Small intestine (tissue), 7 donors: ENCODE data around the gene C6orf47. TPM values are rescaled to one million over a fixed set of nuclear protein-coding genes. Genes with fewer than 3 reads are reported as not detected.

ENCODE experiments used
- DNase-seq, 2 donors: peaks; one replicate each; pipeline versions ENCODE4 v3.0.0 to v3.0.0-alpha.2; 2013
- FAIRE-seq: peaks from 2 replicates; lab custom pipeline; 2012; peaks lifted over from hg19 to GRCh38; lab: Jason Lieb, UNC
- H3K27ac ChIP-seq, 3 donors: one replicate each; pipeline ENCODE4 v1.5.1; 2013; ENCODE audit warnings: low read length in 2 of 3, mild to moderate bottlenecking in 2 of 3, control low read depth in 1 of 3, inconsistent platforms in 1 of 3, low read depth in 1 of 3, moderate library complexity in 1 of 3
- H3K27me3 ChIP-seq, 3 donors: one replicate each; pipeline ENCODE4 v1.6.1; 2013; ENCODE audit warnings: low read length in 3 of 3, inconsistent platforms in 1 of 3; ENCODE audit not compliant: control insufficient read depth in 3 of 3, insufficient read depth in 3 of 3
- H3K36me3 ChIP-seq, 3 donors: one replicate each; pipeline ENCODE4 v1.6.1; 2013; ENCODE audit warnings: low read length in 3 of 3, inconsistent platforms in 1 of 3, low read depth in 1 of 3, mild to moderate bottlenecking in 1 of 3, moderate library complexity in 1 of 3; ENCODE audit not compliant: control insufficient read depth in 3 of 3, insufficient read depth in 2 of 3
- H3K4me1 ChIP-seq, 3 donors: one replicate each; pipeline ENCODE4 v1.6.1; 2013; ENCODE audit warnings: low read length in 2 of 3, inconsistent platforms in 1 of 3, low read depth in 1 of 3, mild to moderate bottlenecking in 1 of 3, moderate library complexity in 1 of 3; ENCODE audit not compliant: control insufficient read depth in 3 of 3, insufficient read depth in 2 of 3
- H3K4me3 ChIP-seq, 3 donors: one replicate each; pipeline ENCODE4 v1.5.1; 2013; ENCODE audit warnings: low read length in 3 of 3, control low read depth in 1 of 3, inconsistent platforms in 1 of 3, low read depth in 1 of 3, mild to moderate bottlenecking in 1 of 3, moderate library complexity in 1 of 3
- H3K9me3 ChIP-seq, 2 donors: one replicate each; pipeline ENCODE4 v1.6.1; 2013; ENCODE audit warnings: low read depth in 1 of 2, low read length in 1 of 2; ENCODE audit not compliant: control insufficient read depth in 2 of 2, insufficient read depth in 1 of 2
- WGBS, 3 donors: extraction: QIAGEN DNeasy Blood & Tissue Kit; methylation state at CpG; one replicate each; pipeline ENCODE4 v1.1.7; 2013; 5-methylcytosine and 5-hydroxymethylcytosine counted together
- polyA plus RNA-seq, 4 donors: library from polyadenylated mRNA; stranded (reverse) in 3 of 4; unstranded in 1 of 4; fragments of 200-250 nt in 3 of 4; fragments of 120-200 nt in 1 of 4; gene quantifications; one replicate each; pipeline versions ENCODE4 v1.2.1 to v1.2.3, GENCODE V29; 2013
- donor health status: healthy with polysubstance abuse.
- donor health status: control.
- donor health status: control.
- donor health status: Bipolar disorder and iron deficiency.
- donor health status: healthy.

The C6orf47 gene
- polyA plus RNA-seq, 4 donors = 17.3 to 29.1 (median 23.2) TPM

DNA sequence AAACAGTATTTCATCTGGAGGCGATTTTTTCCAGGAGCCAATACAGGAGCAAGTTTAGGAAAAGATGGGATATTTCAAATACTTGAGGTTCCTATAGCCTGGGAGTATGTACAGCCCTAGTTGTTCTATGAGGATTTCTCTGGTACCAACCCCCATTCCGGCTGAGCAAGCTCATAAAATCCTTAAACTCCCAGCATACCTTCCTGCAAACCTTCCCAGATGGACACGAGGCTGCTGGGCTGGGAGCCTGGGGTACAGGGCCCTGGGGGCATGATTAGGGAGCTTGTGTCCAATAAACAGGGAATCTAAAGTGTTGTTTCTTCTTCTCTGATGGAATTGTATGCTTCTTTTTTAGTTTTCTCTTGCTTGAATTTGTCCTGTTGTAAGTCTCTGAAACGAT, 38.6 kb downstream of the C6orf47 start:
- Histone ChIP-seq H3K36me3 (peaks cover 12 to 47% (median 16%) of the 10 kb centered on the region in 3 donors), H3K27me3 (no peaks in the 10 kb centered on the region), H3K4me1 (peaks cover 0 to 10% (median 0%) of the 10 kb centered on the region in 3 donors), H3K4me3 (peak overlapping the region in 2 of 3 donors; percentile 10 to 92), H3K27ac (peak overlapping the region in 1 of 3 donors; percentile 100), H3K9me3 (no peaks in the 10 kb centered on the region)
- 13 to 31% (median 22%) methylated on average over 4 of the region's 4 CpGs for WGBS, 3 donors
- no peak for FAIRE-seq
- DNase-seq = peak; percentile 21 to 43

DNA sequence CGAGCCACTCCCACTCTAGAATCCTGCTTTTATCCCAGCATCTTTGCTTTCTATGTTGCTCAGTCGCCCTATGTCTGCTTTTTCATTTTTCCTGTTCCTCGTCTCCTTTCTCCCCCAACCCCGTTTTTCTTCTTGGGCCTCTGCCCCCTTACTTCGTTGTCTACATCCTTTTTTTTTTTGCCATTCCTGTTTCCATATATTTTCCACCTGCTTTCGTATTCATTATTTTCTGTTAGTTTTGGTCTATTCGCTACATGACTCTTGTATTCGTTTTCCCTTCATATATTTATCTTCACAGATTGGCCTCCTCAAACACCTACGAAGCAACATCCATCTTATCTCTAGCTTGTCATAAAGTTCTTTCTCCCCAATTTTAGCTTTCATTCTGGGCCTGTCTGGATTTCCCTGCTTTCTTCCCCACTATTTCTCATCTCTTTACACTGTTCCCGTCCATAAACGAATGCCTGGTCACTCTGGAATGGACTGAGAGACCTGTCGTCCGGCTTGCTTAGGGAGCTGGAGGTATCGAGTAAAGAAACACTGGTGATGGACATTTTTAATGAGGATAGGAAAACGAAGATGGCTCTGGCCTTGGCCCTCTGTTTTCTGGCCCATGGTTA, 39.1 kb downstream of the C6orf47 start:
- 5 to 9% (median 7%) methylated on average over 15 of the region's 15 CpGs for WGBS, 3 donors

DNA sequence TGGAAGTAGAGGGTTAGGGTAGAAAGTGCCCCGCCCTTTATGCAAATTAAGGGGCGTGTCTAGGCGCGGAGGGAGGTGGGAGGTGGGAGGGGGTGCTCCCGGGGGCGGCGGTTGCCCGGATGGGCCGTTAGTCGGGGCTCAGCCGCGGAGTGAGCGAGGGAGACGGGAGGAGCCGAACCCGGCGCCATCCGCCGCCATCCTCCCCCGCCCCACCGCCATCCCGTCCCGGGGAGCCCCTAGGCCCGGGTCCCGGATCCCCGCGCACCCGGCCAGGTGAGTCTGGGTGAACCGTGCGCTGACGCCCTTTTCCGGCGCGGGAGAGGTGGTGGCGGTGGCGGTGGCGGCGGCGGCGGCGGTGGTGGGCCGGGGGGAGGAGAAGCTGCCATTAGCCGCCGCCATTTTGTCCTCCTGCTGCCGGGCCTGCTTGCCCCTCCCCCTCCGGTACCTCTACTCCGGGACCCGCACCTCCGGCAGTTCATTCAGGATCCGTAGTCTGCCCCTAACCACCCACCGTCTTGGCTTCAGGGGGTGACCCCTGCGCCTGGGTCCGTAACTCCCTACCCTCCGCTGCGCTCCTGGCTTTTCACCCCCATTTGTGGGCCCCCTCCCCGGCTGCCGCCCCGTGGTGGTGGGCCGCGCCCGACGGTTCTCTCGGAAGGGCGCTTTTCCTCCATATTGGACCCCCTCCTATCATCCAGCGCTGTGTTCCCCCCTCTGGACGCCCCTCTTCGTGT, 39.8 kb downstream of the C6orf47 start, which contains the start of gene PRRC2A:
PRRC2A (plus strand) TSS at position 130 of the 734 bp plus-strand sequence. CDS start 2,075 bp downstream, outside the sequence.
- DNase-seq (peak in 1 of 2 donors; percentile 66), FAIRE-seq (no peak)
- H3K4me3 ChIP-seq = peak within 1 kb of the TSS; percentile 68 to 92 (median 81)
- no peaks in the 10 kb centered on the region for H3K27me3 ChIP-seq
- 1% methylated on average over 35 to 65 of the region's 67 CpGs for WGBS, 3 donors
- H3K27ac ChIP-seq = peak within 1 kb of the TSS; percentile 89 to 100 (median 100)
- peaks cover 0 to 11% (median 0%) of the 10 kb centered on the region in 3 donors for H3K4me1 ChIP-seq
- H3K9me3 ChIP-seq = no peaks in the 10 kb centered on the region
- H3K36me3 ChIP-seq = peaks cover 2 to 35% (median 8%) of the 10 kb centered on the region in 3 donors

More for the DNA sequence above, 39.1 kb downstream of the C6orf47 start:
- no peaks in the 10 kb centered on the region for H3K27me3 ChIP-seq
- peak; percentile 10 to 36 for DNase-seq
- H3K36me3 ChIP-seq = peaks cover 7 to 42% (median 13%) of the 10 kb centered on the region in 3 donors
- H3K4me3 ChIP-seq = peak overlapping the region; percentile 68 to 92 (median 81)
- H3K4me1 ChIP-seq = peaks cover 0 to 10% (median 0%) of the 10 kb centered on the region in 3 donors
- peak overlapping the region; percentile 86 to 100 (median 95) for H3K27ac ChIP-seq
- no peak for FAIRE-seq
- H3K9me3 ChIP-seq = no peaks in the 10 kb centered on the region

- FAIRE-seq (peak; percentile 10), DNase-seq (peak; percentile 99)
- H3K27me3 ChIP-seq = no peaks in the 10 kb centered on the region
- no peaks in the 10 kb centered on the region for H3K9me3 ChIP-seq
- peak overlapping the region; percentile 89 to 100 (median 100) for H3K27ac ChIP-seq
- H3K4me3 ChIP-seq = peak overlapping the region; percentile 48 to 92 (median 81)
- 0 to 1% (median 0%) methylated on average over 43 to 50 of the region's 50 CpGs for WGBS, 3 donors
- H3K4me1 ChIP-seq = peaks cover 0 to 19% (median 2%) of the 10 kb centered on the region in 3 donors
- peaks cover 0 to 27% (median 1%) of the 10 kb centered on the region in 3 donors for H3K36me3 ChIP-seq
Observed at GRCh38 chr6:31619805-31620585, 40.6 kb downstream of the C6orf47 start.

- Histone ChIP-seq H3K4me3 (no peak overlapping the region), H3K9me3 (no peaks in the 10 kb centered on the region), H3K36me3 (peaks cover 0 to under 1% (median 0%) of the 10 kb centered on the region in 3 donors), H3K27ac (no peak overlapping the region), H3K27me3 (no peaks in the 10 kb centered on the region), H3K4me1 (peaks cover 0 to 25% (median 2%) of the 10 kb centered on the region in 3 donors)
- FAIRE-seq (no peak), DNase-seq (no peak)
- 85 to 95% (median 93%) methylated on average over 2 of the region's 2 CpGs for WGBS, 3 donors
Observed at GRCh38 chr6:31617010-31617409, 43.6 kb downstream of the C6orf47 start.

- no peak overlapping the region for H3K27ac ChIP-seq
- WGBS, 3 donors = 51 to 72% (median 71%) methylated on average over 7 of the region's 7 CpGs
- no peaks in the 10 kb centered on the region for H3K9me3 ChIP-seq
- no peaks in the 10 kb centered on the region for H3K27me3 ChIP-seq
- H3K4me3 ChIP-seq = no peak overlapping the region
- DNase-seq (no peak), FAIRE-seq (no peak)
- H3K36me3 ChIP-seq = no peaks in the 10 kb centered on the region
- peaks cover 0 to 20% (median 2%) of the 10 kb centered on the region in 3 donors for H3K4me1 ChIP-seq
Observed at GRCh38 chr6:31615748-31616147, 44.8 kb downstream of the C6orf47 start.

GRCh38 chr6:31614684-31615578, 45.6 kb downstream of the C6orf47 start, which contains the start of gene AIF1:
Gene AIF1 (plus strand): TSS chr6:31615234. CDS start chr6:31615330, 96 bp downstream.
- FAIRE-seq (no peak), DNase-seq (peak; percentile 62 to 64)
- Histone ChIP-seq H3K36me3 (no peaks in the 10 kb centered on the region), H3K27ac (peak within 1 kb of the TSS in 2 of 3 donors; percentile 52 to 69), H3K4me3 (no peak within 1 kb of the TSS), H3K4me1 (peaks cover 0 to 20% (median 2%) of the 10 kb centered on the region in 3 donors), H3K27me3 (no peaks in the 10 kb centered on the region), H3K9me3 (no peaks in the 10 kb centered on the region)
- 51 to 63% (median 51%) methylated on average over 6 of the region's 6 CpGs for WGBS, 3 donors
